GM19438 (cell line): Measurements from ENCODE around the gene COL9A3.

Source experiments
- ATAC-seq: cut with Tn5 transposase; IDR thresholded peaks from one replicate; pipeline ENCODE4 v1.9.1; 2021; ENCODE audit warnings: low read depth; ENCODE audit not compliant: unreplicated experiment

COL9A3 gene

DNA sequence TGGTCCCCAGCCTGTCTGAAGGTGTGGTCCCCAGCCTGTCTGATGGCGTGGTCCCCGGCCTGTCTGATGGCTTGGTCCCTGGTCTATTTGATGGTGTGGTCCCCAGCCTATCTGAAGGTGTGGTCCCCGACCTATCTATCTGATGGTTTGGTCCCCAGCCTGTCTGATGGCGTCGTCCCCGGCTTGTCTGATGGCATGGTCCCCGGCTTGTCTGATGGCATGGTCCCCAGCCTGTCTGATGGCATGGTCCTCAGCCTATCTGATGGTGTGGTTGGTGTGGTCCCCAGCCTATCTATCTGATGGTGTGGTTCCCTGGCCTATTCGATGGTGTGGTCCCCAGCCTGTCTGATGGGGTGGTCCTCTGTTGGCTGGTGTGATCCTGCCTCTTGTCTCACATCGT is 38.8 kb upstream of the COL9A3 start:
- ATAC-seq: no peak

DNA sequence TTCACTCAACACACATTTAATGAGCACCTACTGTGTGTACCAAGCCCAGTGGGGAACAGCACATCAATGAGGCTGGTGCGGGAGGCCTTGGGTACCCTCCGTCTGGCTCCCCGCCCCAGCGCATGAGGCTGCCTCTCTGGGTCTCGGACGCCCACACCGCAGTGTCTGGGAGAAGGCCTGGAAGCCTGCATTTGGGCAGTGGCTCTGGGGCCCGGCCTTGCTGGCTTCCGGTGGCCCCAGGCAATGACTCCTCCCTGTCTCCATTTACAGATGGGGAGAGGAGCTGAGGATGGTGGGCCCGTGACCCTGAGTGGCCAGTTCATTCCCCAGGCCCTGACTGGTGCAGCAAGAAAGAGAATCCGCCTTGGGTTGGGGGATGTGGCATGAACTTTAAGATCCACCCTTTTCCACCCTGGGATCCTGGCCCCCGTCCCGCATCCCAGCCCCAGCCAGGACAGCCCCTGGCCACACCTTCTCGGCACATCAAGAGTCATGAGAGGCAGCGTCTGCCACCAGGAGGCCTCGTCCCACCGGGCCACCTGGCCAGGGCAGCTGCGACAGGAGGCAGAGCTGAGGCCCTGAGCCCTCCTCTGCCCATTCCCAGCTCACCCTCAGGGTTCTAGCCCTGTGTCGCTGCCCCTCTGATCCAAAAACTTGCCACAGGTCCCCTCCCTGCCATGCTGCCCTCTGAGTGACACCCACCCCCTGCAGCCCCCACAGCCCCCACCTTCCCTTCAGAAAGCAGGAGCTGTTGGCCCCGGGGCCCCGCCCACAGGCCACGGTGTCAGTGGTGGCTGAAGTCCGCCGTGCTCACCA is 38.0 kb upstream of the COL9A3 start:
- no peak for ATAC-seq

DNA sequence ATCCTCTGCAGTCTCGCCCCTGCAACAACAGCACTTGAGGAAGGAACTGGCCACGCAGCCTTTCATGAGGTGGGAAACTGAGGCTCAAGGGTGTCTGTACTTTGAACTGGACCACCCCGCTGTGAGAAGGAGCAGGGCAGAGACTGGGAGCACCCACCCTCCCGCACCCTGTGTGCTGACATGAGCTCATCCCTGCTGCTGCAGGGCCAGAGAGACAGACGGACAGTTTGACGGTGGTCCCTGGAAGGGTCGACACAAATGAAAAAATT is 37.5 kb upstream of the COL9A3 start:
- ATAC-seq: no peak

- ATAC-seq: no peak
Observed at GRCh38 chr20:62780204-62780603, 36.6 kb upstream of the COL9A3 start.

GRCh38 chr20:62780696-62781095 is 36.2 kb upstream of the COL9A3 start:
- ATAC-seq: no peak

DNA sequence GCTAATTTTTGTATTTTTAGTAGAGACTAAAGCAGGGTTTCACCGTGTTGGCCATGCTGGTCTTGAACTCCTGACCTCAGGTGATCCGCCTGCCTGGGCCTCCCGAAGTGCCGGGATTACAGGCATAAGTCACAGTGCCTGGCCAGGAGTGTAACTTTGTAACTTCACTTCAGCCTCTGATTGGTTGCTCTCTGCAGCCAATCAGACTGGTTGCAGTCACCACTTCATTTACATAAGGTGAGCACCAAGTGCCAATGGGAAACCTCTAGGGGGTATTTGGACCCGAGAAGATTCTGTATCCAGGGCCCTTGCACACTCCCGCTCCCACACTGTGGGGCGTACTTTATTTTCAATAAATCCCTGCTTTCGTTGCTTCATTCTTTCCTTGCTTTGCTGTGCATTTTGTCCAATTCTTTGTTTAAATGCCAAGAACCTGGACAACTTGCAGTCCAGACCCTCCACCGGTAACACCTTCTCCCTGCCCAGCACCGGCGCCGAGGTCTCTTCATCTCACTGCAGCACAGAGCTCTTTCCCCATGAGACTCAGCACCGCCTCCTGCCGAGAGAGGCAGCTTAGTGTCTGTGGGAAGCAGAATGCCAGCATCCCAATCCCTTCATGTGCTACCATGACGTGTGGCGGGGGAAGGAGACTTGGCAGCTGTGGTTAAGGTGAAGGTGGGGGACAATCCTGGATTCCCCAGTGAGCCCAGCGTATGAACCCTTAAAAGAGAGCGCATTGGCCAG is 34.5 kb upstream of the COL9A3 start:
- no peak for ATAC-seq

DNA sequence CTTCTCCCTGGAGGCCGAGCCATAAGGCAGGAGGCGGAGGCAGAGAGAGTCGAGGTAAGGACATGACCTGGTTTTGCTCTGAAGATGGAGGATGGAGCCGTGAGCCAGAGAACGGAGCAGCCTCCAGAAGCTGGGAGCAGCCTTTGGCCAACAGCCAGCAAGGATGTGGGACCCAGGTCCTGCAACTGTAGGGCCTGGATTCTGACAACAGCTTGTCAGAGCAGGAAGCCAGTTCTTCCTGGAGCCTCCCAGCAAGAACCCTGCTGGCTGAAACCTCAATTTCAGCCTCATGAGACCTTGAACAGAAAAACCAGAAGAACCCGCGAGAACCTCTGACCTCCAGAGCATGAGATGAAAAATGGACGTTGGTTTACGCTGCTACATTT is 34.0 kb upstream of the COL9A3 start:
- no peak for ATAC-seq

- no peak for ATAC-seq
Observed at GRCh38 chr20:62784497-62784896, 32.4 kb upstream of the COL9A3 start.

DNA sequence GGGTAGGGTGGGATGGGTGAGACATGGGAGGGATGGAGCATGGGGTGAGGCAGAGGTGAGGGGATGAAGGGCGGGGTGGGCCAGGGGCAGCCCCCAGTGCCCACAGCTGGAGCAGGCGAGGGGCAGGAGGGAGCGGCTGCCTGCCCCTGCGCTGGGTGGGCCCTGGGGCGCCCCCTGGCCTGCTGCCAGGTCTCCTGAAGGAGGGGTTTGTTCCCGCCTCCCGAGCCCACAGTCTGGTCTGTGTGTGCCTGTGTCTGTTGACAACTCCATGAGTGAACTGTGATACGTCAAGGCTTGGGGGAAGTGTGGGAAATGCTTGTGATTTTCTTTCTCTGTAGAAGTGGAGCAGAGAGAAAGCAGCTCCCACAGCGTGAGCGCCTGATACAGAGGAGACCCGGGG is 31.5 kb upstream of the COL9A3 start:
- ATAC-seq: no peak

DNA sequence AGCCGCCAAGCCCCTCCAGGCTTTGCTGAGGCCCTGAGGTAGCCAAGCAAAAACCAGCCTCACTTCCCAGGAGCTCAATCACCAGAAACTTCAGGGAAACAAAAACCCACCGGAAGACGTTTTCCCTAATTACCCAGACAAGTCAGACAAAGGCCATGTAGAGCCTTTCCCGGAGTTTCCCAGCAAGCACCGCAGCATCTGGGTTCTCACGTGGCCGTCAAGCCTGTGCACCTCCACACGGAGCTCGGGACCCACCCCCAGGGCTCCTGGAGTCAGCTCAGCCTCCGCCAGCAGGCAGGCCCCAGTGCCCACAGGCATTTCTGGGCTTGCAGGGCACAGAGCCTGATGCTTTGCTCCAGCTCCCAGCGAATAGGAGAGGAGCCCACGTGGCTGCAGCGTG is 30.7 kb upstream of the COL9A3 start:
- no peak for ATAC-seq

DNA sequence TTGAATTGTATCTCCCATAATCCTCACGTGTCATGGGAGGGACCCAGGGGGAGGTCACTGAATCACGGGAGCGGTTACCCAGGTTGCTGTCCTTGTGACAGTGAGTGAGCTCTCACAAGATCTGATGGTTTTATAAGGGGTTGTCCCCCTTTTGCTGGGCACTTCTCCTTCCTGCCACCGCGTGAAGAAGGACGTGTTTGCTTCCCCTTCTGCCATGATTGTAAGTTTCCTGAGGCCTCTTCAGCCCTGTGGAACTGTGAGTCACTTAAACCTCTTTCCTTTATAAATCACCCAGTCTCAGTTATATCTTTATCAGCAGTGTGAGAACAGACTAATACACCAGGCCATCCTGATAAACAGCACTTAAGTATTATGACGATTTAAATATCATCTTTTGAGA is 29.5 kb upstream of the COL9A3 start:
- no peak for ATAC-seq

GRCh38 chr20:62787866-62788265 is 29.0 kb upstream of the COL9A3 start:
- ATAC-seq: no peak

DNA sequence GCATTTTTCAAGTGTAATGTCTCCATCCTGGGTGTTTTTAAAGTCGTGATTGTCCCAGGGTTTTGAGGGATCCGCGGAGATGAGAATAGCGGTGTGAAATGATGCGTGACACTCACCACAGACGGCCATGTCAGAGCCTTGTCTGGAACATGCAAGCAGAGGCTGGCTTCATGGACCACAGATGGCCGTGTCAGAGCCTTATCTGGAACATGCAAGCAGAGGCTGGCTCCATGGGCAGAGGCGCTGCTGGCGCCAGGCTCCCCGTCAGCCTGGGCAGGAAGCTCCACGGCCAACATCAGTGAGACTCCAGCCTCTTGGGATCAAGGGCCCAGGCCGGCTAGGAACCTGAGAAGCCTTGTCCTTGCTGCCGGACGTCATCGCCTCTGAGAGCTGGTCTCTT is 28.2 kb upstream of the COL9A3 start:
- no peak for ATAC-seq

DNA sequence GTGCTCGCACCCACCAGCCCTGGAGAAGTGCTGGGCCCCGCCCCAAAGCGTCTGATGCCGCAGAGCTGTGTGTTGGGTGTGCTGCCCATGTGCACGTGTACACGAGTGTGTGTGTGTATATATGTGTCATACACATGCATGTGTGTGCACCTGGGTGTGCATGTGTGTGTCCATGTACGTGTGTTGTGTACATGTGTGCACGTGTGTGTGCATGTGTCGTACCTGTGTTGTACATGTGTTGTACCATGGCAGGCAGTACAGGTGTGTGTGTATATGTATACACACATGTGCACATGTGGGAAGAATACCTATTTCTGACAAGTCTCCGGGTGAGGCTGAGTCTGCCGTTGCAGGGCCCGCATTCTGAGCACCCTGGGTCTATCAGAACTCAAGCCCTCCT is 26.8 kb upstream of the COL9A3 start:
- no peak for ATAC-seq

DNA sequence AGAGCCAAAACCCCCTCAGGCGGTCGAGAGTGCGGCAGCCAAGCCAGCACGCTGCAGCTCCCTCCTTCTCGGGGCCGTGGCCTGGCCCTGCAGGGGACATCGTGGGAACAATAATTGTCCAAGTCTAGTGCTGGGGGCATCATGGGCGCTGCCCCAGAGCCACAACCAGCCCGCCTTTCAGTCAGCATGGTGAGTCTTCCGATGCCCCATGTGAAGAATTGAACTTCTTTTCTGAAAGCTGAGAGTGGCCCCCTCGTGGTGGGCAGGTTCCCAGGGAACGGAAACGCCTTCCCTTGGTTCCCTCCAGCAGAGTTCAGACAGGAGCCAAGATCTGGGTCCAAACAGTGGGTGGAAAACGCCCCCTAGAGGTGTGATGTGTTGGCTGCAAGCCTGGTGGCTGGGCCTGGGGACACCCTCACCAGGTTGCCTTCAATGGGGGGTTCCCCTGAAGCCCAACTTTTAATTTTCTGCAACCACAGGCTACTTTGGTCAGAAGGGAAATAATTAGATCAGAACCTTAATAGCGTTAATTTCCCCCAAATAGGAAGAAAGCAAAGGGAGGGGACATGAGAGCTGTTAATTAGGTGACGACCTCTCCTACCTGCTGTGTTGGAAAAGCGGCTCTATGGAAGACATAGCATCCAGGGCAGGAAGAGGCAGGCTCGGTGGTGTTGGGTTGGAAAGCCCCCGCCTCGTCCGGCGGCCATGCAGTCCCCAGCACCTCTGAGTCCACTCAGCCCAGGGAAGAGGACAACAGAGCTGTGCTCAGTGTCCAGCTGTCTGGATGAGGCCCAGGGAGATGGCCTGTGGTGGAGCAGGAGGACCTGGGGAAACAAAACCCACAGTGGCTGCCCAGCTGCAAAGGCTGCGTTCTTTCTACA is 25.3 kb upstream of the COL9A3 start:
- no peak for ATAC-seq

GRCh38 chr20:62792182-62792939 is 24.5 kb upstream of the COL9A3 start:
- ATAC-seq: no peak

GRCh38 chr20:62792940-62793756 is 23.7 kb upstream of the COL9A3 start:
- ATAC-seq: no peak

DNA sequence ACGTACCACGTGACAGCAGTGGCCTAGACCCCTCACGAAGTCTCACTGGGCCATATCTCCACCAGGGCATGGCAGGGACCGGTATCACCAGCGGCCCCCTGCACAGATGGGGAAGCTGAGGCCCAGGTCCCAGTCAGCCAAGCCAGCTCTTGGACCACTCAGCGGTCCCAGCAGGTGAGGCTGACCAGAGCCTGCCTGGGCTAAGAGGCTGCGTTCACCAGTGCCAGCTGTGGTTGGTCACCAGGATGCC is 23.2 kb upstream of the COL9A3 start:
- ATAC-seq: no peak

DNA sequence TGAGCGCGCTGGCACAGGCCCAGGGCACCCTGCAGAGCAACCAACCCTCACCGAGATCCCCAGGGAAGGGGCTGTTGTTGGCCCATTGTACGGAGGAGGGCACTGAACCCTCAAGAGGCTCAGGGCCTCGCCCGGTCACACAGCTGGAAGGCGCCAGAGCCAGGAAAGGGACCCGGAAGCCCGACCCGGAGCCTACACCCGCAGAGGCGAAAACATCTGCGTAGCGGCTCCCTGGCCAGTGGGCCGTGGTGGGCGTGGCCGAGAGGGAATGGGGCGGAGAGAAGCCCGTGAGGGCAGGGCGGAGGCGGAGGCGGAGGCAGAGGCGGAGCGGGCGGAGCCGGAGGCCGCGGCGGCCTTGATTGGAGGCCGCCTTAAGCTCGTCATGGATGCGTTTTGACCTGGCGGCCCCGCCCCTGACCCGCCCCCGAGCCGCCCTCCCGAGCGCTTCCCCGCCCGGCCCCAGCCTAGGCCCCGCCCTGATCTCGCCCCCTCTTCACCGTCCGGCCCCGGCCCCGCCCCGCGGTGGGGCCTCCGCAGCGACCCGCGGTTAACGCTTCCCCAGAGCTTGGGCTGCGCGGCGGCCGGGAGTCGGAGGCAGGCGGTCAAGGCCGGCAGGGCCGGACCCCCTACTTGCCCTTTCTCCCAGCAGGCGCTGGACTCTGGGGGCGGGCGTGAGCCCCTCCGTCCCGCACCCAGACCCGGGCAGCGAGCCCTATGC is 22.7 kb upstream of the COL9A3 start:
- ATAC-seq: peak; percentile 50
